Esophagus muscularis mucosa (tissue), 4 donors: ENCODE measurements around the gene KLF13. TPM values are rescaled to one million over a fixed set of nuclear protein-coding genes. Genes with fewer than 3 reads are reported as not detected.

ENCODE experiments used
- DNase-seq: peaks from one replicate; pipeline ENCODE4 v3.0.0-alpha.2; 2017; ENCODE audit errors: extremely low spot score
- H3K27ac ChIP-seq, 4 donors: fragments of 200-600 bp; sonication (generic); replicated peaks in 1 of 4; 1 replicate in 3 of 4; 2 replicates in 1 of 4; pipeline ENCODE4 v1.5.1; 2016 to 2019; ENCODE audit warnings: mild to moderate bottlenecking in 1 of 4
- H3K27me3 ChIP-seq, 4 donors: fragments of 200-600 bp; sonication (generic); one replicate each; pipeline versions ENCODE4 v1.5.1 to v1.6.0; 2016 to 2019
- H3K36me3 ChIP-seq, 4 donors: fragments of 200-600 bp; sonication (generic); one replicate each; pipeline ENCODE4 v1.5.1; 2016 to 2019
- H3K4me1 ChIP-seq, 4 donors: fragments of 200-600 bp; sonication (generic); one replicate each; pipeline ENCODE4 v1.5.1; 2016 to 2019
- H3K4me3 ChIP-seq, 4 donors: fragments of 200-600 bp; sonication (generic); 1 replicate in 2 of 4; 2 replicates in 2 of 4; pipeline ENCODE4 v1.5.1; 2016 to 2019; ENCODE audit warnings: mild to moderate bottlenecking in 4 of 4, moderate library complexity in 1 of 4
- H3K9me3 ChIP-seq, 4 donors: fragments of 200-600 bp; sonication (generic); 1 replicate in 3 of 4; 2 replicates in 1 of 4; pipeline ENCODE4 v1.5.1; 2016 to 2019
- CTCF ChIP-seq, 3 experiments: fragments of 200-600 bp in 2 of 3; fragments of 450-650 bp in 1 of 3; sonication (generic) in 2 of 3; IDR thresholded peaks; one replicate each; pipeline ENCODE4 v1.5.1; 2017 to 2019; ENCODE audit warnings: antibody characterized with exemption in 3 of 3, mild to moderate bottlenecking in 2 of 3, moderate library complexity in 1 of 3
- EP300 ChIP-seq: sonication (generic); formaldehyde crosslinking; IDR thresholded peaks from one replicate; pipeline ENCODE4 v1.6.1; 2017; ENCODE audit warnings: antibody characterized with exemption
- POLR2A ChIP-seq: fragments of 450-650 bp; IDR thresholded peaks from one replicate; pipeline ENCODE4 v1.6.1; 2017; ENCODE audit warnings: antibody characterized with exemption, moderate library complexity, mild to moderate bottlenecking, low read depth
- POLR2AphosphoS5 ChIP-seq, 2 donors: sonication (generic); formaldehyde crosslinking; IDR thresholded peaks; one replicate each; pipeline ENCODE4 v1.6.1; 2017; ENCODE audit warnings: antibody characterized with exemption in 2 of 2
- WGBS: methylation state at CpG from one replicate; pipeline ENCODE4 v1.1.5; 2018; 5-methylcytosine and 5-hydroxymethylcytosine counted together
- intact Hi-C: fragments of 100-400 bp; cut with DNase I; formaldehyde crosslinking; loops from one replicate; pipeline ENCODE4 v1.15.1; 2023
- total RNA-seq, 4 donors: library from RNA; depleted of rRNA; stranded (reverse); fragments of >200 nt; gene quantifications; one replicate each; pipeline versions ENCODE4 v1.1.0 to v1.2.1, GENCODE V29; 2016

The KLF13 gene
- total RNA-seq, 4 donors from 2014 or later = 57.3 to 109 (median 74.2) TPM

GRCh38 chr15:31397851-31398661 is 71.4 kb downstream of the KLF13 start:
- H3K36me3 ChIP-seq = no peaks in the 10 kb centered on the region
- TF ChIP-seq EP300 (no peak), POLR2AphosphoS5 (IDR thresholded peaks at IDR 0.05) (no peak), CTCF (IDR thresholded peaks at IDR 0.05) (no peak), POLR2A (no peak)
- WGBS = 88% methylated on average over 15 of the region's 21 CpGs
- peak; percentile 70 for DNase-seq
- H3K27me3 ChIP-seq = no peaks in the 10 kb centered on the region
- H3K4me3 ChIP-seq = peak overlapping the region in 1 of 4 donors; percentile 28
- peak overlapping the region; percentile 76 to 81 (median 80) for H3K27ac ChIP-seq
- H3K9me3 ChIP-seq = no peaks in the 10 kb centered on the region
- intact Hi-C loops = loop anchor here (10.0 kb wide), 2 partner anchors 47 to 183 kb away; no protein-coding TSS in a partner anchor
- peaks cover 27 to 45% (median 32%) of the 10 kb centered on the region in 4 donors for H3K4me1 ChIP-seq

GRCh38 chr15:31398677-31399301 is 72.2 kb downstream of the KLF13 start:
- no peak for DNase-seq
- intact Hi-C loops = loop anchor here (10.0 kb wide), 2 partner anchors 46 to 184 kb away; no protein-coding TSS in a partner anchor
- Histone ChIP-seq H3K9me3 (no peaks in the 10 kb centered on the region), H3K27me3 (no peaks in the 10 kb centered on the region), H3K4me1 (peaks cover 22 to 42% (median 27%) of the 10 kb centered on the region in 4 donors), H3K36me3 (no peaks in the 10 kb centered on the region), H3K4me3 (no peak overlapping the region), H3K27ac (peak overlapping the region; percentile 76 to 81 (median 80))
- no peak for TF ChIP-seq EP300
- no peak for TF ChIP-seq CTCF (IDR thresholded peaks at IDR 0.05)
- no peak for TF ChIP-seq POLR2AphosphoS5 (IDR thresholded peaks at IDR 0.05)
- TF ChIP-seq POLR2A = no peak
- WGBS = 79% methylated on average over 4 of the region's 10 CpGs

GRCh38 chr15:31399544-31400171 is 73.0 kb downstream of the KLF13 start:
- intact Hi-C loops = loop anchor here (10.0 kb wide), 2 partner anchors 45 to 185 kb away; no protein-coding TSS in a partner anchor
- Histone ChIP-seq H3K36me3 (no peaks in the 10 kb centered on the region), H3K4me1 (peaks cover 22 to 42% (median 27%) of the 10 kb centered on the region in 4 donors), H3K4me3 (no peak overlapping the region), H3K9me3 (no peaks in the 10 kb centered on the region), H3K27me3 (no peaks in the 10 kb centered on the region), H3K27ac (no peak overlapping the region)
- 84% methylated on average over 8 of the region's 8 CpGs for WGBS
- DNase-seq = no peak
- no peak for TF ChIP-seq POLR2AphosphoS5 (IDR thresholded peaks at IDR 0.05)
- TF ChIP-seq CTCF (IDR thresholded peaks at IDR 0.05) = no peak
- TF ChIP-seq EP300 = no peak
- no peak for TF ChIP-seq POLR2A

- H3K27me3 ChIP-seq = no peaks in the 10 kb centered on the region
- no peak for DNase-seq
- H3K9me3 ChIP-seq = no peaks in the 10 kb centered on the region
- H3K36me3 ChIP-seq = no peaks in the 10 kb centered on the region
- WGBS = 93% methylated on average over 13 of the region's 13 CpGs
- intact Hi-C loops = no loop called here
- H3K27ac ChIP-seq = no peak overlapping the region
- TF ChIP-seq CTCF (IDR thresholded peaks at IDR 0.05) = no peak
- no peak for TF ChIP-seq POLR2AphosphoS5 (IDR thresholded peaks at IDR 0.05)
- no peak for TF ChIP-seq EP300
- no peak for TF ChIP-seq POLR2A
- H3K4me1 ChIP-seq = peaks cover 22 to 42% (median 27%) of the 10 kb centered on the region in 4 donors
- H3K4me3 ChIP-seq = no peak overlapping the region
These were observed 73.7 kb downstream of the KLF13 start for GRCh38 chr15:31400222-31400927.
